Progenitor cell of endocrine pancreas (in vitro differentiated cells): ENCODE data around the gene LPP. TPM values are rescaled to one million over a fixed set of nuclear protein-coding genes. Genes with fewer than 3 reads are reported as not detected.

Source experiments
- DNase-seq: peaks from one replicate; pipeline ENCODE4 v3.0.0; 2021; ENCODE audit warnings: low spot score; ENCODE audit not compliant: unreplicated experiment
- H3K27ac Mint-ChIP-seq: 2 replicates; pipeline ENCODE4 v1.8.0; 2021; ENCODE audit warnings: mild to moderate bottlenecking, moderate library complexity, mixed read lengths
- H3K27me3 Mint-ChIP-seq: 2 replicates; pipeline ENCODE4 v1.8.0; 2021; ENCODE audit warnings: mixed read lengths
- H3K36me3 Mint-ChIP-seq: 2 replicates; pipeline ENCODE4 v1.8.0; 2022; ENCODE audit warnings: mixed read lengths; ENCODE audit not compliant: insufficient read depth
- H3K4me1 Mint-ChIP-seq: 2 replicates; pipeline ENCODE4 v1.8.0; 2021; ENCODE audit warnings: low read depth, mixed read lengths
- H3K4me3 Mint-ChIP-seq: 2 replicates; pipeline ENCODE4 v1.8.0; 2021; ENCODE audit warnings: low read depth, mild to moderate bottlenecking, moderate library complexity, mixed read lengths
- H3K9me3 Mint-ChIP-seq: 2 replicates; pipeline ENCODE4 v1.8.0; 2021; ENCODE audit warnings: low read depth, mixed read lengths
- CTCF ChIP-seq: fragments of 200-600 bp; sonication (generic); IDR thresholded peaks from one replicate; pipeline ENCODE4 v1.5.0; 2021; ENCODE audit warnings: antibody characterized with exemption, mild to moderate bottlenecking; ENCODE audit not compliant: unreplicated experiment
- total RNA-seq: library from RNA; stranded (reverse); gene quantifications from 2 replicates; pipeline ENCODE4 v1.2.1, GENCODE V29; 2021

LPP gene
- total RNA-seq, 1 donor from 2014 or later, result 131 TPM

- no peak for TF ChIP-seq CTCF
- H3K36me3 Mint-ChIP-seq, result peaks cover 8% of the 10 kb centered on the region
- no peaks in the 10 kb centered on the region for H3K9me3 Mint-ChIP-seq
- H3K4me1 Mint-ChIP-seq, result peaks cover 6% of the 10 kb centered on the region
- DNase-seq, result no peak
- no peaks in the 10 kb centered on the region for H3K27me3 Mint-ChIP-seq
- no peak overlapping the region for H3K27ac Mint-ChIP-seq
- no peak overlapping the region for H3K4me3 Mint-ChIP-seq
Measured at GRCh38 chr3:188326111-188326510, 172.2 kb downstream of the LPP start.

- H3K27me3 Mint-ChIP-seq, result no peaks in the 10 kb centered on the region
- H3K36me3 Mint-ChIP-seq, result peaks cover 8% of the 10 kb centered on the region
- TF ChIP-seq CTCF, result no peak
- no peak for DNase-seq
- H3K27ac Mint-ChIP-seq, result no peak overlapping the region
- peaks cover 8% of the 10 kb centered on the region for H3K4me1 Mint-ChIP-seq
- no peaks in the 10 kb centered on the region for H3K9me3 Mint-ChIP-seq
- no peak overlapping the region for H3K4me3 Mint-ChIP-seq
Measured at GRCh38 chr3:188326968-188327367, 173.0 kb downstream of the LPP start.

DNA sequence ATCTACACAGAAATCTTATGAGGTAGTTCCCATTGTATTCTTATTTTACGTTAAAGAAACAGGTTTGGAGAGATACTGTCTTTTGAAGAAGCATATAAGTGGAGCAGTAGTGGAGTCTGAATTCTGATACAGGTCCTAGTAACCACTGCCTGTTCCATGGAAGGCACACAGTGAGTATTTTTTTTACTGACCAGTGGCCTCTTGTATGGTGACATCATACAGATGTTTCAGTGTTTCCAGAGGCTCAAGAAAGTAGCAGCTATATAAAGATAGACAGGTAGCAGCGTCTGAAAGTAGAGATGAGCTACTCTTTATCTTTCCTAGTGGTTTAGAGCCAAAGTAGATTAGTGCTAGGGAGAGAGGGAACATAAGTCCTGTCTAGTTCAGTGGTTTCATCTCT, 173.5 kb downstream of the LPP start:
- no peak for DNase-seq
- Mint-ChIP-seq H3K4me1 (peaks cover 8% of the 10 kb centered on the region), H3K27ac (no peak overlapping the region), H3K36me3 (peaks cover 8% of the 10 kb centered on the region), H3K4me3 (no peak overlapping the region), H3K27me3 (no peaks in the 10 kb centered on the region), H3K9me3 (no peaks in the 10 kb centered on the region)
- TF ChIP-seq CTCF, result no peak

DNA sequence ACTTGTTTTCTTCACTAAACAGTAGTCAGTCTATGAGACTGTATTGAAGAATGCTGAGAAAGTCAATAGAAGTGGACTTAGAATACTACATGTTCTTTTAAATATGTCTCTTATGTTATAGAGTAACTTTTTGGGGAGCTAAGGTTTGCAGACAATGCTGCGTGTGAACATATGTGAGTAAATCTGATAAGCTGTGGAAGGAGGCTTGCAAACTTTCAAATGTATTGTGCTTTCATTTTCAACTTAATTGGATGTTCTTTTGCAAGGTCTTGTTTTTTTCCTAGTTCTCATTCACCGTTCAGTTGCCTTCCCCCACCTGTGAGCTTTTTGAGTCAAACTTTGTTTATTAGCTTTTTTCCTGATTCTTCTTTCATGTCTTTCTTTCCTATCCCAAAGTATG, 176.2 kb downstream of the LPP start:
- Mint-ChIP-seq H3K36me3 (peaks cover 9% of the 10 kb centered on the region), H3K9me3 (peaks cover 3% of the 10 kb centered on the region), H3K4me3 (no peak overlapping the region), H3K4me1 (peaks cover 8% of the 10 kb centered on the region), H3K27ac (no peak overlapping the region), H3K27me3 (no peaks in the 10 kb centered on the region)
- no peak for TF ChIP-seq CTCF
- no peak for DNase-seq

DNA sequence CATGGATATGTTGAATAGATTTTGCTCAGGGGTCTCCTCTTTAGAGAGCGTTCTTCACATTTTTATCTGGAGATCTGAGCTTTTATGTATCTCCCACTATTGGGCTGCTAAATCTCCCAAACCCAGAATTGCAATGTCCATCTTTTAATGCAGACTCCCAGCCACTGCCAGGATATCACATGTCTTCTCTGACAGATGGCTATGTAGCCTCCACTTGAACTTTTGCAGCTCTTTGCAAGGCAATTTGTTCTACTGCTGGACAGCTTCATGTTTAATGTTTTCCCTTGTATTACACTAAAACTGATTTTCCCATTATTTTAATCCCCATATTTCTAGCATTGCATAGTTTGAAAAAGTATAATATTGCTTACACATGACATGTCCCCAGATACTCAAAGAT, 177.2 kb downstream of the LPP start:
- peaks cover 12% of the 10 kb centered on the region for H3K4me1 Mint-ChIP-seq
- no peaks in the 10 kb centered on the region for H3K27me3 Mint-ChIP-seq
- DNase-seq, result no peak
- peaks cover 3% of the 10 kb centered on the region for H3K9me3 Mint-ChIP-seq
- TF ChIP-seq CTCF, result no peak
- H3K36me3 Mint-ChIP-seq, result peaks cover 7% of the 10 kb centered on the region
- H3K27ac Mint-ChIP-seq, result no peak overlapping the region
- no peak overlapping the region for H3K4me3 Mint-ChIP-seq

DNA sequence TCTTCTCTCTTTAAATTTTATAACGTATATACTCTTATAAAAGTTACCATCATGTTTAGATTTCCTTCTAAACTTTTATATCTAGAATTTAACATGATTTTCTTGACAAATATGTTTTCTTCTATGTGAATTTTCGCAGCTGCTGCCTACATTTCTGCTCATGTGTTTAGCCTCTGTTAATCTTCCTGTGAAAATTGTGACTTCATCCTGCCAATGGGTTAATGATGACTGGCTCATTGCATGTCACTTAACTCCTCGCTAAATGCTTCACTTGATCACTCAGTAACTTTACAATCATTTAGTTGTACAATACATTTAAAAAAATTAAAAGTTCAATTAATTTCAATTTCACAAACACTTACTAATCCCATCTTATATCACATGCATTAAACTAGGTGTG, 178.1 kb downstream of the LPP start:
- Mint-ChIP-seq H3K9me3 (peaks cover 3% of the 10 kb centered on the region), H3K4me3 (no peak overlapping the region), H3K27me3 (no peaks in the 10 kb centered on the region), H3K27ac (no peak overlapping the region), H3K4me1 (peaks cover 12% of the 10 kb centered on the region), H3K36me3 (peaks cover 6% of the 10 kb centered on the region)
- no peak for DNase-seq
- TF ChIP-seq CTCF, result no peak
